ENCODE measurements around the gene FAM151B.

DNA sequence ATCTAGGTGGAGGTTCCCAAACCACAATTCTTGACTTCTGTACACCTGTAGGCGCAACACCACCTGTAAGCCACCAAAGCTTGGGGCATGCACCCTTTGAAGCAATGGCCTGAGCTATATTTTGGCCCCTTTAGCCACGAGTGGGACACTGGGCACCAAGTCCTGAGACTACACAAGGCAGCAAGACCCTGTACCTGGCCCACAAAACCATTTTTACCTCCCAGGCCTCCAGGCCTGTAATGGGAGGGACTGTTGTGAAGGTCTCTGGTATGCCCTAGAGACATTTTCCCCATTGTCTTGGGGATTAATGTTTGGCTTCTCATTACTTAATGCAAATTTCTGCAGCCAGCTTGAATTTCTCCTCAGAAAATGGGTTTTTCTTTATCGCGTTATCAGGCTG is 24.6 kb upstream of the FAM151B start:
- TF ChIP-seq, protein P1, sequence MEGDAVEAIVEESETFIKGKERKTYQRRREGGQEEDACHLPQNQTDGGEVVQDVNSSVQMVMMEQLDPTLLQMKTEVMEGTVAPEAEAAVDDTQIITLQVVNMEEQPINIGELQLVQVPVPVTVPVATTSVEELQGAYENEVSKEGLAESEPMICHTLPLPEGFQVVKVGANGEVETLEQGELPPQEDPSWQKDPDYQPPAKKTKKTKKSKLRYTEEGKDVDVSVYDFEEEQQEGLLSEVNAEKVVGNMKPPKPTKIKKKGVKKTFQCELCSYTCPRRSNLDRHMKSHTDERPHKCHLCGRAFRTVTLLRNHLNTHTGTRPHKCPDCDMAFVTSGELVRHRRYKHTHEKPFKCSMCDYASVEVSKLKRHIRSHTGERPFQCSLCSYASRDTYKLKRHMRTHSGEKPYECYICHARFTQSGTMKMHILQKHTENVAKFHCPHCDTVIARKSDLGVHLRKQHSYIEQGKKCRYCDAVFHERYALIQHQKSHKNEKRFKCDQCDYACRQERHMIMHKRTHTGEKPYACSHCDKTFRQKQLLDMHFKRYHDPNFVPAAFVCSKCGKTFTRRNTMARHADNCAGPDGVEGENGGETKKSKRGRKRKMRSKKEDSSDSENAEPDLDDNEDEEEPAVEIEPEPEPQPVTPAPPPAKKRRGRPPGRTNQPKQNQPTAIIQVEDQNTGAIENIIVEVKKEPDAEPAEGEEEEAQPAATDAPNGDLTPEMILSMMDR (IDR thresholded peaks at IDR 0.05; ENCODE audit: insufficient read depth, low read length, poor library complexity, severe bottlenecking), result no peak
- TF ChIP-seq EZH2phosphoT487 (conservative IDR thresholded peaks at IDR 0.05; ENCODE audit: low read length), result no peak

Data from SU-DHL-6 (cell line).